Astrocyte (in vitro differentiated cells and primary cell): ENCODE data around the gene TEDC1.

Source experiments
- EZH2 ChIP-seq: IDR thresholded peaks from 2 replicates; pipeline ENCODE4 v1.6.1; 2012; ENCODE audit warnings: mild to moderate bottlenecking, low read length, inconsistent platforms; ENCODE audit not compliant: insufficient read depth
- TF ChIP-seq, protein P1 (sequence below): IDR thresholded peaks from 2 replicates; pipeline ENCODE4 v1.5.1; 2011; ENCODE audit warnings: low read depth, mild to moderate bottlenecking, inconsistent platforms, low read length, moderate library complexity; ENCODE audit not compliant: insufficient read depth

- TF ChIP-seq, protein P1, sequence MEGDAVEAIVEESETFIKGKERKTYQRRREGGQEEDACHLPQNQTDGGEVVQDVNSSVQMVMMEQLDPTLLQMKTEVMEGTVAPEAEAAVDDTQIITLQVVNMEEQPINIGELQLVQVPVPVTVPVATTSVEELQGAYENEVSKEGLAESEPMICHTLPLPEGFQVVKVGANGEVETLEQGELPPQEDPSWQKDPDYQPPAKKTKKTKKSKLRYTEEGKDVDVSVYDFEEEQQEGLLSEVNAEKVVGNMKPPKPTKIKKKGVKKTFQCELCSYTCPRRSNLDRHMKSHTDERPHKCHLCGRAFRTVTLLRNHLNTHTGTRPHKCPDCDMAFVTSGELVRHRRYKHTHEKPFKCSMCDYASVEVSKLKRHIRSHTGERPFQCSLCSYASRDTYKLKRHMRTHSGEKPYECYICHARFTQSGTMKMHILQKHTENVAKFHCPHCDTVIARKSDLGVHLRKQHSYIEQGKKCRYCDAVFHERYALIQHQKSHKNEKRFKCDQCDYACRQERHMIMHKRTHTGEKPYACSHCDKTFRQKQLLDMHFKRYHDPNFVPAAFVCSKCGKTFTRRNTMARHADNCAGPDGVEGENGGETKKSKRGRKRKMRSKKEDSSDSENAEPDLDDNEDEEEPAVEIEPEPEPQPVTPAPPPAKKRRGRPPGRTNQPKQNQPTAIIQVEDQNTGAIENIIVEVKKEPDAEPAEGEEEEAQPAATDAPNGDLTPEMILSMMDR: no peak
- no peak for TF ChIP-seq EZH2
These were observed 29.1 kb downstream of the TEDC1 start for GRCh38 chr14:105519946-105520698.
